Large intestine (tissue), 3 donors: ENCODE measurements around the gene SH3GL2. TPM values are rescaled to one million over a fixed set of nuclear protein-coding genes. Genes with fewer than 3 reads are reported as not detected.

Source experiments
- DNase-seq, 2 donors: peaks; one replicate each; pipeline versions ENCODE4 v3.0.0 to v3.0.0-alpha.2; 2013
- H3K27ac ChIP-seq: one replicate; pipeline ENCODE4 v1.5.1; 2013; ENCODE audit warnings: low read length
- H3K27me3 ChIP-seq: 2 replicates; pipeline ENCODE4 v1.6.1; 2013; ENCODE audit warnings: low read length; ENCODE audit not compliant: control insufficient read depth, insufficient read depth
- H3K36me3 ChIP-seq: 2 replicates; pipeline ENCODE4 v1.6.1; 2013; ENCODE audit warnings: low read length; ENCODE audit not compliant: control insufficient read depth, insufficient read depth
- H3K4me1 ChIP-seq: one replicate; pipeline ENCODE4 v1.6.1; 2013; ENCODE audit warnings: low read length; ENCODE audit not compliant: control insufficient read depth, insufficient read depth
- H3K4me3 ChIP-seq: one replicate; pipeline ENCODE4 v1.5.1; 2013; ENCODE audit warnings: low read length
- H3K9me3 ChIP-seq: one replicate; pipeline ENCODE4 v1.6.1; 2013; ENCODE audit warnings: mild to moderate bottlenecking, low read depth, low read length, moderate library complexity; ENCODE audit not compliant: control insufficient read depth
- WGBS: methylation state at CpG from one replicate; pipeline ENCODE4 v1.1.5; 2013; ENCODE audit warnings: low lambda C conversion rate; ENCODE audit not compliant: insufficient coverage; 5-methylcytosine and 5-hydroxymethylcytosine counted together
- polyA plus RNA-seq: library from polyadenylated mRNA; unstranded; fragments of 120-200 nt; gene quantifications from one replicate; pipeline ENCODE4 v1.2.1, GENCODE V29; 2013

SH3GL2 gene
- polyA plus RNA-seq, 1 donor = 2.4 TPM

DNA sequence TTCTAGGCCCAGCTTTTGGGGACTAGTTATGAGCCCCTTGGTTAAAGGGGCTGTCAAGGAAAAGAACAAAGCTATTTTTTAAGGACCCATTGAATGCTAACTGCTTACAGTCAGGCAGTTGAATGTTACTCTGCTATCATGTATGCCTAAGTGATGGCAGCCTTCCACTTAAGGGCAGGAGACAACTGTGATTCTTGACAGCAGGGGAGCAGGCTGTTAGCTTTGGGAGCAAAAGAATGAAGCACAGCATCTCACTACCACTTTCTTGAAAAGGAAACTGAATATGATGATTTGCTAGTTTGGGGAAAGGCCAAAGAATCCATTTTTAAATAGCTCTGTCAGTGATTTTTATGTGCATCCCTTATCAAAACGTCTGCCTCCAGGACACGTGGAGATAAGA is 221.6 kb downstream of the SH3GL2 start:
- H3K9me3 ChIP-seq = no peaks in the 10 kb centered on the region
- no CpG with 5 or more reads among the region's 2 CpGs for WGBS
- no peaks in the 10 kb centered on the region for H3K4me1 ChIP-seq
- no peak for DNase-seq
- H3K27me3 ChIP-seq = peaks cover 2% of the 10 kb centered on the region
- no peaks in the 10 kb centered on the region for H3K36me3 ChIP-seq
- H3K27ac ChIP-seq = no peak overlapping the region
- no peak overlapping the region for H3K4me3 ChIP-seq

DNA sequence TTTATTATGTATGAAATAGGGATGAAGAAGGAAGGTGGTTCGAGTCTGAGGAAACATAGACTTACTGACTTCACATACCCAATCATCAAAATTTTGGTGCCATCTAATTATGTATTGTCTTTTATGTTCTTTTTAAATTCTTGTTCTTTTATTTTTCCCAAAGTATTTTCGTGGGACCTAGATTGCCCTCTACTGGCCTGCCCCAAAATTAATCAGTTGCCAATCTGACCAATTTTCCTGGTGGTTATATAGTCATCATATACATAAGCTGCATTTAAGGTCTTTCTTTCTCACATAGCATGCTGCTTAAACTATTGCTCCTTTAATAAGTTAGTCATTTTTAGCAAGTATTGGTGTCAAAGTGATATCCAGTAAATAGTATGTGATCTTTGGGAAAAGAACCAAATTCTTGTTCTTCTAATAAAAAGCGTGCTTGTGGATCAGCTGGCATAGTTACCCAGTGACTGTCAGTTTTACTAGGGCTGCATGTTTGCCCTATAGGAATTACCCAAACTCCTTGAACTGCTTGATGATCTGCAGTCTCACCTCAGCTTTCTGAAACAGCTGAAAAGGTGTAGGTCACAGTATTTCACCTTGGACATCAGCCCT is 223.5 kb downstream of the SH3GL2 start:
- 25% methylated on average over 2 of the region's 3 CpGs for WGBS
- Histone ChIP-seq H3K9me3 (no peaks in the 10 kb centered on the region), H3K4me3 (no peak overlapping the region), H3K36me3 (no peaks in the 10 kb centered on the region), H3K27ac (no peak overlapping the region), H3K4me1 (no peaks in the 10 kb centered on the region), H3K27me3 (peaks cover 2% of the 10 kb centered on the region)
- DNase-seq = no peak

DNA sequence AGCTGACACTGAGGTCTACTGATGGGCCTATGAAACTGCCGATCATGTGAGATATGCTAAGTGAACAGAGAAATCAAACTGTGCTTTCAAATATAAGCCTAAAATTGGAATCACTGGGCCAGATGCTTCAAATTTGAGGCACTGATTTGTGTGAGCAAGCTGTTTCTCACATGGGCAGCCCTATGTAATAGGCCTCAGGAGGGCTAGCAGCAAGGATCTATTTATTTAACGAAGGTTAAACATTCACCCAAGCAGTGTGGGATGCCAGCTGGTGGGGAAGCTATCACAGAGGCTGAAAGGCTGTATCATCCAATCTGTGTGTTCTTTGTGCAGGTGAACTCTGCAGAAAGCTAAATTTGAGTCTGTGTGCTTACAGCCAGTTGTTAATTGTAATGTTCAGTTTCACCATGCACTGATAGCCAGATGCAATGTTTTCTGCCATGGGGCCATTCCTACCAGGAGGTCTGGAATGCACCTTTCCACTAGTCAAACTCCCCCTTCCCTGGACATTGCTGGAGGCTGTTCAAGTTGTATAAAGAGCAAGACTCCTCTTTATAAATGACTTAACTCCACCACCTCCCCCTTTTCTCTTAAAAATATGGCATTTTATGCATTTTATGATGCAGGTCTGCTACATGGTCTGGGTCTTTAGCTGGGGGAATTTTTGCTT is 228.9 kb downstream of the SH3GL2 start:
- DNase-seq = peak in 1 of 2 donors; percentile 48
- no CpG with 5 or more reads among the region's 2 CpGs for WGBS

GRCh38 chr9:17810317-17810716 is 231.5 kb downstream of the SH3GL2 start:
- no CpG with 5 or more reads among the region's 4 CpGs for WGBS
- H3K9me3 ChIP-seq = no peaks in the 10 kb centered on the region

More for the DNA sequence above, 228.9 kb downstream of the SH3GL2 start:
- no peak overlapping the region for H3K27ac ChIP-seq
- no peaks in the 10 kb centered on the region for H3K4me1 ChIP-seq
- no peaks in the 10 kb centered on the region for H3K36me3 ChIP-seq
- H3K27me3 ChIP-seq = no peaks in the 10 kb centered on the region
- H3K4me3 ChIP-seq = no peak overlapping the region
- no peaks in the 10 kb centered on the region for H3K9me3 ChIP-seq

DNA sequence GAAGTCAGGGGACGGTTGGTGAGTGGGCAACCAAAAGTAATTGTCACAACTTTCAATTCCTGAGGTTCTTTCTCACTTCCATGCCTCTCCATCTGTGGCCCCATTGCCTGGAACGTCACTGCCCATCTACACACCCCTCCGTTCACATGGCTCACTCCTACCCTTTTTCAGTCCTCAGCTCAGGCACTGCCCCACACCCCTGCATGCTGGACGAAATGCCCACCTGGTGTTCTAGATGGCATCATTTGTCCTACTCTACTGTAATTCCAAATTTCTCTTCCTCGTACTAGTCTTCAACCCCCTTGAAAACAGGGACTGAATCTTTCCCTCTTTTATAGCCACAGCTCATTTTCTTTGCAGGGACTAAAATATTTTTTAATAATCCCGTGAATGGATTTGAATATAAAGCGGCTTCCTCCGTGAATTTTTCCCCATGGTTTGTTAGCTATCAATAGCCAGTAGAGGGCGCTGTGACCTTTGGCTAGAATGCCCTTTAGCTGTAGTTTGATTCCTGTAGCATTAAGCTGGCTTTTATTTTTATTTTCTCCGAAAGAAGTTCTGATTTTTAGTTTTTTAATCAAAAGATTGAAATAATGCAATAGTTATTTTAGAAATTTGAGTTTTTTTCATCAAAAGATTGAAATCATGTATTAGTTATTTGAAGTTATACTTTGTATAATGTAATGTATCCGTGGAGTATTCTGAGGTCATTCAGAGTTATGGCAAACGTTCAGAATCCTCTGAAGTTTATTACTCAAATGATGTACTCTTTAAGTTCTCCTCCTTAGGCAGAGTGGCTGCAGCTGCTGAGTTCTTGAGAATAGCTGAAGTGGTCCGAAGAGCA is 232.1 kb downstream of the SH3GL2 start:
- no peaks in the 10 kb centered on the region for H3K9me3 ChIP-seq
- 17% methylated on average over 4 of the region's 13 CpGs for WGBS

More at GRCh38 chr9:17810317-17810716, 231.5 kb downstream of the SH3GL2 start:
- H3K4me1 ChIP-seq = no peaks in the 10 kb centered on the region
- DNase-seq = no peak
- no peak overlapping the region for H3K4me3 ChIP-seq
- H3K27me3 ChIP-seq = no peaks in the 10 kb centered on the region
- H3K36me3 ChIP-seq = no peaks in the 10 kb centered on the region
- no peak overlapping the region for H3K27ac ChIP-seq

DNA sequence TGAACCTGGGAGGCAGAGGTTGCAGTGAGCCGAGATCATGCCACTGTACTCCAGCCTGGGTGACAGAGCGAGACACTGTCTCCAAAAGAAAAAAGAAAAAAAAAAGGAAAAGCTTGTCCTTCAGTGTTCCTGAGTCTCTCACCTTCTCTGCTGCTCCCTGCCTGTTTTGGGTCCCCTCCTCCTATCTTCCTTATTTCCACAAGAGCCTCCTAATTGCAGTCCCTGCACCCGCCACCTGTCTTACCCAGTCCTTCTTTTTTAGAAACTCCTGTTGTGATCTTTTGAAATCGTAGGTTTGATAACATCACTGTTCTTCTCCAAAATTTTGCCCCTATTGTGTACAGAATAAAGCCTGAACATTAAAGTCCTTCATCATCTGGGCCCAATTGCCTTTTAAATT is 234.9 kb downstream of the SH3GL2 start:
- no peaks in the 10 kb centered on the region for H3K9me3 ChIP-seq
- H3K4me1 ChIP-seq = no peaks in the 10 kb centered on the region
- no peak overlapping the region for H3K4me3 ChIP-seq
- no peaks in the 10 kb centered on the region for H3K36me3 ChIP-seq
- no peak for DNase-seq
- 75% methylated on average over 2 of the region's 4 CpGs for WGBS
- H3K27me3 ChIP-seq = no peaks in the 10 kb centered on the region
- no peak overlapping the region for H3K27ac ChIP-seq

More for the DNA sequence above, 232.1 kb downstream of the SH3GL2 start:
- no peak overlapping the region for H3K27ac ChIP-seq
- H3K36me3 ChIP-seq = no peaks in the 10 kb centered on the region
- H3K27me3 ChIP-seq = no peaks in the 10 kb centered on the region
- H3K4me1 ChIP-seq = no peaks in the 10 kb centered on the region
- peak; percentile 24 to 28 for DNase-seq
- no peak overlapping the region for H3K4me3 ChIP-seq

DNA sequence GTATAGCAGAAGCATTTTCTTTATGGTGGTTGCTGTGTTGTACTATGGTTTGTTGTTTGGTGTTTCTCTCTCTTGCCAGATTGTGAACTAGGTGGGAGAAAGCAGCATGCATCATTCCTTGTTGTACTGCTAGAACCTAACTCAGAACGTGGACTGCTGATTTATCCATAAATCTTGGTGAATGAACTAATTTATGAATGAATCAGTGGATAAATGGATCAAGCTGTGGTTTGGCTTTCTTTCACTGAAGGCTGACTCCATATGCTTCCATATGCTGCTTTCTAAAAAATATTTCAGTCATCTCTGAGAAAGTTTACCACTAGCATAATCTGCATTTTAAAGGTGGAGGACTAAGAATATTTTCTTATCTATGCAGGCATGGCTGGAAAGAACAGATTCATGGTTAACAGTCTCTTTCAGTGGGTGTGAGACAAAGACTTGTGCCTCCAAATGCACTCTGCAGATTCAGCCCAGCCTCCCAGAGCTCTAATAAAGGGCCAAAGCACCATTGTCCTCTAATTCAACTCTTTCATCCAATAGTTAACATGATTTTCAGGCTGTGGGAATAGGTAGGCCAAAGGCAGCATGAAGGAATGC is 237.7 kb downstream of the SH3GL2 start:
- no peak overlapping the region for H3K4me3 ChIP-seq
- no peaks in the 10 kb centered on the region for H3K4me1 ChIP-seq
- no peak for DNase-seq
- H3K27ac ChIP-seq = no peak overlapping the region
- H3K27me3 ChIP-seq = no peaks in the 10 kb centered on the region
- WGBS = 83% methylated on average over 1 of the region's 1 CpG
- H3K9me3 ChIP-seq = no peaks in the 10 kb centered on the region
- no peaks in the 10 kb centered on the region for H3K36me3 ChIP-seq

GRCh38 chr9:17824191-17824590 is 245.3 kb downstream of the SH3GL2 start:
- Histone ChIP-seq H3K27me3 (no peaks in the 10 kb centered on the region), H3K36me3 (no peaks in the 10 kb centered on the region), H3K9me3 (no peaks in the 10 kb centered on the region), H3K4me1 (no peaks in the 10 kb centered on the region), H3K4me3 (no peak overlapping the region), H3K27ac (no peak overlapping the region)
- no peak for DNase-seq
- WGBS = no CpG with 5 or more reads among the region's 1 CpG

GRCh38 chr9:17824616-17825264 is 245.9 kb downstream of the SH3GL2 start:
- no peak overlapping the region for H3K27ac ChIP-seq
- WGBS = 0% methylated on average over 1 of the region's 1 CpG
- H3K36me3 ChIP-seq = no peaks in the 10 kb centered on the region
- no peak overlapping the region for H3K4me3 ChIP-seq
- DNase-seq = no peak
- H3K9me3 ChIP-seq = no peaks in the 10 kb centered on the region
- H3K27me3 ChIP-seq = no peaks in the 10 kb centered on the region
- no peaks in the 10 kb centered on the region for H3K4me1 ChIP-seq

- Histone ChIP-seq H3K4me3 (no peak overlapping the region), H3K36me3 (no peaks in the 10 kb centered on the region), H3K27me3 (no peaks in the 10 kb centered on the region), H3K4me1 (no peaks in the 10 kb centered on the region), H3K27ac (no peak overlapping the region), H3K9me3 (no peaks in the 10 kb centered on the region)
- DNase-seq = no peak
- WGBS = no CpG with 5 or more reads among the region's 1 CpG
These were observed 246.4 kb downstream of the SH3GL2 start for GRCh38 chr9:17825265-17825659.
